Smooth muscle cell (in vitro differentiated cells): ENCODE data around the gene IL1RL1. TPM values are rescaled to one million over a fixed set of nuclear protein-coding genes. Genes with fewer than 3 reads are reported as not detected.

Experiments
- DNase-seq: peaks from one replicate; lab custom pipeline; 2025; ENCODE audit not compliant: unreplicated experiment; lab: John Stamatoyannopoulos, UW
- H2AFZ ChIP-seq: fragments of 200-600 bp; sonication (generic); 2 replicates; pipeline ENCODE4 v1.6.0; 2016; ENCODE audit warnings: antibody characterized with exemption, low read depth, mild to moderate bottlenecking
- H3F3A ChIP-seq: fragments of 200-600 bp; sonication (generic); 2 replicates; pipeline ENCODE4 v1.6.0; 2017; ENCODE audit warnings: antibody characterized with exemption, low read depth
- H3K27ac ChIP-seq: fragments of 200-600 bp; sonication (generic); 2 replicates; pipeline ENCODE4 v1.5.1; 2016; ENCODE audit warnings: low read depth, mild to moderate bottlenecking
- H3K27me3 ChIP-seq: fragments of 200-600 bp; sonication (generic); 2 replicates; pipeline ENCODE4 v1.6.1; 2016; ENCODE audit warnings: low read depth, mild to moderate bottlenecking
- H3K36me3 ChIP-seq: fragments of 200-600 bp; sonication (generic); 2 replicates; pipeline ENCODE4 v1.5.1; 2016; ENCODE audit warnings: low read depth
- H3K4me1 ChIP-seq: fragments of 200-600 bp; sonication (generic); 2 replicates; pipeline ENCODE4 v1.5.1; 2016; ENCODE audit warnings: low read depth
- H3K4me2 ChIP-seq: fragments of 200-600 bp; sonication (generic); 2 replicates; pipeline ENCODE4 v1.6.0; 2016; ENCODE audit warnings: mild to moderate bottlenecking
- H3K4me3 ChIP-seq: fragments of 200-600 bp; sonication (generic); 2 replicates; pipeline ENCODE4 v1.5.1; 2016; ENCODE audit warnings: mild to moderate bottlenecking
- H3K79me2 ChIP-seq: fragments of 200-600 bp; sonication (generic); 2 replicates; pipeline ENCODE4 v1.6.0; 2016; ENCODE audit warnings: low read depth, mild to moderate bottlenecking
- H3K9ac ChIP-seq: fragments of 200-600 bp; sonication (generic); 2 replicates; pipeline ENCODE4 v1.6.0; 2016; ENCODE audit warnings: low read depth
- H3K9me3 ChIP-seq: fragments of 200-600 bp; sonication (generic); replicated peaks from 2 replicates; pipeline ENCODE4 v1.5.1; 2016; ENCODE audit warnings: low read depth
- H4K20me1 ChIP-seq: fragments of 200-600 bp; sonication (generic); 2 replicates; pipeline ENCODE4 v1.6.0; 2016; ENCODE audit warnings: low read depth
- WGBS: methylation state at CpG from one replicate; pipeline ENCODE4 v1.1.7; 2016; ENCODE audit warnings: low lambda C conversion rate; 5-methylcytosine and 5-hydroxymethylcytosine counted together
- polyA plus RNA-seq: library from polyadenylated mRNA; unstranded; fragments of >200 nt; fragmentation: Nextera tagmentation; extraction: Ambion mirVana; gene quantifications from 2 replicates; pipeline ENCODE4 v1.2.1, GENCODE V29; 2016
- total RNA-seq: library from RNA; depleted of rRNA; stranded (reverse); fragments of >200 nt; gene quantifications from 2 replicates; pipeline ENCODE4 v1.2.3, GENCODE V29; 2014
- TF ChIP-seq, protein P1 (sequence below): fragments of 200-600 bp; sonication (generic); IDR thresholded peaks from 2 replicates; pipeline ENCODE4 v1.5.1; 2017; ENCODE audit warnings: borderline replicate concordance, mild to moderate bottlenecking, antibody characterized with exemption; ENCODE audit not compliant: insufficient read depth, poor library complexity, severe bottlenecking

The IL1RL1 gene
- total and polyA plus RNA-seq, 2 experiments from 2014 or later = 1.6 to 1.8 TPM

DNA sequence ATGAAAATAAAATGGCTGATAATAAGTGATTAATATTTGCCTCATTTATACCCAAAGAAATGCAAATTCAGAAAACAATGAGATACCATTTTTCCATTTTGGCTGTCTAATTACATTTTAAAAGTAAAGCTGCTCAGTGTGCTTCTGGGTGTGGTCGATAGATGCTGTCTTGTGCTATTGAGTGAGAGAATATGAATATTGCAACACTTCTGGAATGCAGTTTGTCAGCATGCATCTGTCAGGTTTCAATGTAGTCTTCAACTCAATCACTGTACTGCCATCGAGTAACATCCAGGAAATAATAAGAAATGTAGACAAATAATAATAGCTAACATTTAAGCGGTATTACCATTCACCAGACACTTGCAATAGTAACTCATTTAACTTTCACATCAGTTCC, 48.2 kb downstream of the IL1RL1 start:
- Histone ChIP-seq H3K9me3 (no peaks in the 10 kb centered on the region), H4K20me1 (no peaks in the 10 kb centered on the region), H3K79me2 (no peaks in the 10 kb centered on the region), H3K4me1 (no peaks in the 10 kb centered on the region), H3K36me3 (no peaks in the 10 kb centered on the region), H3K4me3 (no peak overlapping the region), H3K9ac (no peak overlapping the region), H3K4me2 (no peak overlapping the region), H3K27me3 (no peaks in the 10 kb centered on the region), H2AFZ (no peak overlapping the region), H3F3A (no peaks in the 10 kb centered on the region), H3K27ac (no peak overlapping the region)
- no peak for DNase-seq
- TF ChIP-seq, protein P1, sequence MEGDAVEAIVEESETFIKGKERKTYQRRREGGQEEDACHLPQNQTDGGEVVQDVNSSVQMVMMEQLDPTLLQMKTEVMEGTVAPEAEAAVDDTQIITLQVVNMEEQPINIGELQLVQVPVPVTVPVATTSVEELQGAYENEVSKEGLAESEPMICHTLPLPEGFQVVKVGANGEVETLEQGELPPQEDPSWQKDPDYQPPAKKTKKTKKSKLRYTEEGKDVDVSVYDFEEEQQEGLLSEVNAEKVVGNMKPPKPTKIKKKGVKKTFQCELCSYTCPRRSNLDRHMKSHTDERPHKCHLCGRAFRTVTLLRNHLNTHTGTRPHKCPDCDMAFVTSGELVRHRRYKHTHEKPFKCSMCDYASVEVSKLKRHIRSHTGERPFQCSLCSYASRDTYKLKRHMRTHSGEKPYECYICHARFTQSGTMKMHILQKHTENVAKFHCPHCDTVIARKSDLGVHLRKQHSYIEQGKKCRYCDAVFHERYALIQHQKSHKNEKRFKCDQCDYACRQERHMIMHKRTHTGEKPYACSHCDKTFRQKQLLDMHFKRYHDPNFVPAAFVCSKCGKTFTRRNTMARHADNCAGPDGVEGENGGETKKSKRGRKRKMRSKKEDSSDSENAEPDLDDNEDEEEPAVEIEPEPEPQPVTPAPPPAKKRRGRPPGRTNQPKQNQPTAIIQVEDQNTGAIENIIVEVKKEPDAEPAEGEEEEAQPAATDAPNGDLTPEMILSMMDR = no peak
- 87% methylated on average over 3 of the region's 3 CpGs for WGBS

GRCh38 chr2:102361632-102362241, 50.4 kb downstream of the IL1RL1 start:
- no peaks in the 10 kb centered on the region for H3K4me1 ChIP-seq
- WGBS = 98% methylated on average over 5 of the region's 5 CpGs
- TF ChIP-seq, protein P1 = no peak
- no peak overlapping the region for H3K4me2 ChIP-seq
- H3K9ac ChIP-seq = no peak overlapping the region
- H3K36me3 ChIP-seq = no peaks in the 10 kb centered on the region
- DNase-seq = no peak
- no peaks in the 10 kb centered on the region for H3F3A ChIP-seq
- no peak overlapping the region for H2AFZ ChIP-seq
- H3K27me3 ChIP-seq = no peaks in the 10 kb centered on the region
- H3K27ac ChIP-seq = no peak overlapping the region
- H3K4me3 ChIP-seq = no peak overlapping the region
- peaks cover 3% of the 10 kb centered on the region for H3K9me3 ChIP-seq
- no peaks in the 10 kb centered on the region for H4K20me1 ChIP-seq
- no peaks in the 10 kb centered on the region for H3K79me2 ChIP-seq

DNA sequence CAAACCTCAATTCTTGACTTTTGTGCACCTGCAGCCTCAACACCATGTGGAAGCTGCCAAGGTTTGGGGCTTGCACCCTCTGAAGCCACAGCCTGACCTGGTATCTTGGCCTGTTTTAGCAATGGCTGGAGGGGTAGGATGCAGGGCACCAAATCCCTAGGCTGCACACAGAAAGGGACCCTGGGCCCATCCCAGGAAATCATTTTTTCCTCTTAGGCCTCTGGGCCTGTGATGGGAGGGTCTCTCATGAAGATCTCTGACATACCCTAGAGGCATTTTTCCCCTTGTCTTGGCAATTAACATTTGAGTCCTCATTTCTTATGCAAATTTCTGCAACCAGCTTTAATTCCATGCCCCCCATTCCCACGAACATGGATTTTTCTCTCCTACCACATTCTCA, 54.4 kb downstream of the IL1RL1 start:
- H3K27ac ChIP-seq = no peak overlapping the region
- no peak overlapping the region for H3K4me2 ChIP-seq
- no peak overlapping the region for H2AFZ ChIP-seq
- no peak for DNase-seq
- peaks cover 3% of the 10 kb centered on the region for H3K9me3 ChIP-seq
- no peaks in the 10 kb centered on the region for H3F3A ChIP-seq
- H4K20me1 ChIP-seq = no peaks in the 10 kb centered on the region
- no peaks in the 10 kb centered on the region for H3K79me2 ChIP-seq
- no peaks in the 10 kb centered on the region for H3K4me1 ChIP-seq
- H3K36me3 ChIP-seq = no peaks in the 10 kb centered on the region
- H3K4me3 ChIP-seq = no peak overlapping the region
- WGBS = 96% methylated on average over 1 of the region's 1 CpG
- TF ChIP-seq, protein P1 = no peak
- H3K9ac ChIP-seq = no peak overlapping the region
- no peaks in the 10 kb centered on the region for H3K27me3 ChIP-seq

- Histone ChIP-seq H4K20me1 (no peaks in the 10 kb centered on the region), H3K9me3 (peaks cover 3% of the 10 kb centered on the region), H3K4me2 (no peak overlapping the region), H3K9ac (no peak overlapping the region), H3K27ac (no peak overlapping the region), H3K79me2 (no peaks in the 10 kb centered on the region), H3K36me3 (no peaks in the 10 kb centered on the region), H2AFZ (no peak overlapping the region), H3K27me3 (no peaks in the 10 kb centered on the region), H3F3A (no peaks in the 10 kb centered on the region), H3K4me1 (no peaks in the 10 kb centered on the region), H3K4me3 (no peak overlapping the region)
- WGBS = 88% methylated on average over 3 of the region's 3 CpGs
- no peak for DNase-seq
- TF ChIP-seq, protein P1 = no peak
Measured at GRCh38 chr2:102366406-102367112, 55.2 kb downstream of the IL1RL1 start.
